GM21825 (cell line): ENCODE measurements around the gene APIP.
"Not testable (repeated sequence)": the region's sequence is repeated elsewhere in the genome, so short reads cannot be mapped to it uniquely, and the experiment has no call there.

Source experiments
- ATAC-seq: cut with Tn5 transposase; IDR thresholded peaks from one replicate; pipeline ENCODE4 v1.9.1; 2021; ENCODE audit warnings: mild to moderate bottlenecking, moderate library complexity; ENCODE audit not compliant: unreplicated experiment

APIP gene

DNA sequence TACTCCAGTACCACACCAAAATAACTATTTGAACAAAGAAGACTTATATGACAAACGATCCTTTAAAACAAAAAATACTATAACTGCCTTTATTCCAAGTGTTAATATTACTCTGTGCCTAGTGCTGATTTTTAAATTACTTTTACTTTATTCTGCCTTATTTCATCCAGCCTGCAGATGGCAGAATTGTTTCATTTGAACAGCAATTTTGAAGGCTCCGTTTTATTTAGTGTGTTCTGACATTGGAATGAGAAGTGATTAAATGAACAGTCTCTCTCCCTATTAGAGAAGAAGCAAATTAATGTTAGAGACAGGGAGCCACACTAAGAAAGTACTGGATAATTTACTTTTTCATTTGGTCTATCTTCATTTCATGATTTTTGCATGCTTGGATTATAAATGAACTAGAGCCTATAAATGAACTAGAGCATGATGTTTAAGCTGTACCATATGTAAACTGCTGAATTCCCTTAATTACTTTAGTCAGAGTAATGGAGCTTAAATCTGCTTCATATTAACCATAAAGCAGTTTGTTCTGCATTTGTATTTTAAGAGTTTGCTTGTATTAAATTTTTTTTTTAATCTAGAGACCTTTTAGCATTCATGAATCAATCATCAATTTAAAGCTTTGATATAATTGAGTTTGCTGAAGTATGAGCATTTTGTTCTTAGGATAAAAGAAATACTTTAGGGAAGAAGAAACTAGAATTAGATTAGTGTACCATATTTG lies 10.1 kb upstream of the APIP start:
- ATAC-seq: no peak

DNA sequence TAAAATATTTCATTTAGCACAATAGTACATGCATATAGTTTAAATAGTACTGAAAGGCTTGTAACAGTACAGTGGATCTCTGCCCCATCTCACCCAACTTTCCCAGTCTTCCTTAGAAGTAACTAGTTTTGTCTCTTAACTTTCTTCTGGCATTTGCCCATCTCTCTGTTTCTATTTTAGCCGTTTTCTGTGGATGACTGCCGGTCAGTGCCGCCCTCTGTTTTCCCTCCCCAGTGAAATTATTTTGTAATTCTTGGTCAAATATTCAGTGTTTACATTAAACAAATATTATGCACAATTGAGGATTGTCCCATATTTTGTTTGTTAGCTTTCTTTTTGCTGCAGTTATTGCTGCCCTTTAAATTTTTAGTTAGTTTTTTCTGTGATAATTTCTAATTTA lies 8.5 kb upstream of the APIP start:
- ATAC-seq: no peak

DNA sequence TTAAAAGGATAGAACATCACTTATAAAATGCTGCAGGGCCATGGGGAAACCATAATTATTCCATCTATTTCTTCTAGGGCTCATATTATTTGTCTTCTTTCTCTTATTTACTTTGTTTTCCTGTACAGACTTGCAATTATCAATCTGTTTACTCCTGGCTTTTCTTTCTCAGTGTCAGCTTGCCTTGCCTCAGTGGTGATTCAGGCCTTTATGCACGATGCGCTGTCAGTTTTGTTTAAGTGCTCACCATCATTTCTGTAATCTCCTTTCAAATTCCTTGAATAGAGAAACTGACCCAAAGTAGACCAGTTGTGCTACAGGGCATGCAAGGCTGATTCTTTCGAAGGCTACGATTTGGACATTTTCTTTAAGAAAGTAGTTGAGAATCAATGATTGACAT lies 5.0 kb upstream of the APIP start:
- no peak for ATAC-seq

DNA sequence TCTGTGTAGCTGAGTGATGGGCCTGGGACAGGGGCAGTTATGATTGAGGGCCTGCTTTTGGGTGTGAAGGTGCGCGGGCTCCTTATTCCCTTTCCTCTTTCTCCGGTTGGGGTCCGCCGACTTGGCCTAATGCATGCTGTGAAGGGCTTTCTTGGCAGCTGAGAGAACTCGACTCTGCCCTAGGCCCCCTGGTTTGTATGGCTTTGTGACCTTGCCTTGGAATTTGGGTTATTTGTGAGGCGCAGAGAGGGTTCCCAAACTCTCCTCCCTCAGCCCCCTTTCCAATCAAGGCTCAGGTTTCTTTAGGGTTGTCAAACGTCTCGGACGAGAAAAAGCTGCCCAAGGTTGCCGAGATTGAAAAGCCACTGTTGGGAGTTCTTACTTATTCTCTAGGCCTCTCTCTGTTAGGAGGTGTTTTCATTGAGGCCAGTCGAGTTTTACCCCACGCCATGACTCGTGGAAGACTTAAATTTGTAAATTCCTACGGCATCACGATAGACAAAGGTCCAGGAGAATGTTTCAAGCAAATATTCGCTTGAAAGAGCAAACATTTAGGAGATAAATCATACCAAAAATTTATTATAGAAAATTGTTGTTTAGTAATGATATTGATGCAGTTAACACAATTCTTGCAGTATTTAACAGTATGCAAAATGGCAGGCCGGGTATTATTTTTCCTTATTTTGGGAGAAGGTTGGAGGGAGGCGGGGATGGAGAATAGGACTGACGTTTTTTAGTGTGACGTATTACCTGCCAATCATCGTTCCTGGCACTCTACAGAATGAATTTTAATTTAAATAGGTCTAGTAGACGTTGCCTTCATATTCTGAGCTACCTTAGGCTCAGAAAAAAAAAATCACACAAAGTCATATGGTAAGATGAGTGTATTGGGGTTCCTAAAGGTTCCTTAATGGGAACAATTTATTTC lies 928 bp upstream of the APIP start:
- no peak for ATAC-seq

DNA sequence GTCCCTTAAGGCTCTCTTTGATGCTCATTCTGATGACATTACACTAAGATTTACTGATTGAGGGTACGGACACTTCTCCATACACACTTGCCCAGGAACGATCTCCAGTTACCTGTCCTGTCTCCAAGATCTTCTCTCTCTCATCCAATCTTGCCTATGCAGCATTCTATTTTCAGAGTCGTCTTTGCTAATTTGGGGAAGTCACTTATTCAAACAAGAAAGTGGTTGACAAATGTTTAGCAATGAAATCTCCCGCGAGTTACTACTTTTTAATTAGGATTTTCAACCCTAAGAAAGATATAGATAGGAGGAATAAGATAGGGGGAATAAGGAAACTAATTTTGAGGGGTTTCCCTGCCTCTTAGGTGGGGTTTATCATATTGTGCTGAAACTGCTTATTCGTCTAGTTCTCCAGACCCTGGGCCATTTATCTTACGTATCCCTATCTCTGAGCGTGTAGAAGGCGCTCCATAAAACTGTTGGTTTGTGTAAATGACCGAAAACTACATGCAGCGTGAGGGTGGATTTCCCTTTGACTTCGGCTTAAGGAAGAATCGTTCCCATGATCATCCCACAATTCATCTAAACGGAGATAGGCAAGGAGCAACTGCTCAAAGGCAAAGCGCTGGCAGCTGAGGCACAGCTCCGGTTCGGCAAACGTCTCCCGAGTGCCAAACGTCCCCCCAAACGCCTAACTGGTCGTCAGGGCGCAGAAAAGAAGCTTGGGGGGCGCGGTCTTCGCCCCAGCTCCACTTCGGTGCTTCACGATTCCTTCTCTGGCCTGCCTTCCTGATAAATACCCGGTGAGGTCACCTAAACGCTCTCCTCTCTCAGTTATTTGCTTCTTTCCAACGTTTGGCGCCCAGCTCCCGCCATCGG lies 804 bp downstream of the APIP start:
- peak; percentile 8 for ATAC-seq

DNA sequence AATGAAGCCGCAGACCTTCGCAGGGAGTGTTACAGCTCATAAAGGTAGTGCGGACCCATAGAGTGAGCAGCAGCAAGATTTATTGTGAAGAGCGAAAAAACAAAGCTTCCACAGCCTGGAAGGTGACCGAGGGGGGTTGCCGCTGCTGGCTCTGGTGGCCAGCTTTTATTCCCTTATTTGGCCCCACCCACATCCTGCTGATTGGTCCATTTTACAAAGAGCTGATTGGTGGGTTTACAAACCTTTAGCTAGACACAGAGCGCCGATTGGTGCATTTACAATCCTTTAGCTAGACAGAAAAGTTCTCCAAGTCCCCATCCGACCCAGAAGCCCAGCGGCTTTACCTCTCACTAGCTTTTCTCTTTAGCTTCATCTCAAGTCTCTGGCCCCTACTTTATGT lies 2.6 kb downstream of the APIP start:
- ATAC-seq: not testable (repeated sequence)

GRCh38 chr11:34911676-34912075 lies 4.5 kb downstream of the APIP start:
- ATAC-seq: no peak

GRCh38 chr11:34910817-34911216 lies 5.4 kb downstream of the APIP start:
- ATAC-seq: no peak

DNA sequence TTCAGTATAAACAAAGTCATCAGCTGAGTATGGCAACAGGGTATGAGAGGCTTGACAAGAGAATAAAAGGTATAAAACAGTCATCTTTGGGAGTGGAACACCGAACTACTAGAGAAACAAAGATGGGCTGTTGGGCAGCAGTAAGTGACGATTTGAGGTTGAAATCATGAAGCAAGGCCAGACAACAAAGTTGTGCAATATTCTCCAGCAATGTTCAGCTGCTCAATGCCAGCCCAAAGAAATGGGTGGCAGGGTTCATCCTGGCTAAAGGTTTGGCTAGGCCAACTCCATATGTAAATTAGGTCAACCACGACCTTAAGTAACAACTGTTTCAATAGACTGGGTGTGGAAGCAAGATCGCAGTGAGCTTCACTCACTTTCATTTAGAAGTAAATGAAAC lies 6.2 kb downstream of the APIP start:
- ATAC-seq: no peak

GRCh38 chr11:34909415-34909814 lies 6.8 kb downstream of the APIP start:
- ATAC-seq: no peak

DNA sequence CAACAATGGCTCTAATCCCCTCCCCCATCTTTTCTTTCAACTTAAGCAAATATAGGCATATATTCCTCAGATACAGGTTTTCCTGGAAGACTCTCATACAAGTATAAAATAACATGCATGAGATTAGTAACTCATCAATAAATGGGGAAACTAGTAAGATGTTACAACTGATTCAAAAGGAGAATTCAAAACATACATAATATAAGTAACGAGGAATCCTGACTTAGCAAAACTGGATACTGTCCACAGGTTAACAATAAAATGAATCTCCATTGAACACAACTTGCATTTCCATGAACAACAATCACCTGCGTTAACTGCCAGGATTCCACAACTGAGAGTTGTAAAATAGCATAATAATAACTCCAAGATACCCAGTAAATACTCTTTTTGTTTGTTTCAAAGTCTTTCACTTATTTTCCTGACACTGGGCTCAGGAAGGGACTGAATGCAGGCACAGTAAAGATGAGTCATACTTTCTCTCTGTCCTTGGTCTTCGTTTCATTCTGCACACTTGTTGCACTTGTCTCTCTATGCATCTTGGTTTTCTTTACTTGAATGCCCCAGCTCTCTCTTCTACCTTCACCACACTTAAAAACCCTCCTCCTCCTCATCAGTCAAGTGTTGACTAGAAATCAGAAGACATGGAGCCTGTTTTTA lies 8.1 kb downstream of the APIP start:
- ATAC-seq: no peak

- no peak for ATAC-seq
These were observed 10.5 kb downstream of the APIP start for GRCh38 chr11:34905666-34906065.

GRCh38 chr11:34904421-34904955 lies 11.7 kb downstream of the APIP start:
- ATAC-seq: no peak

DNA sequence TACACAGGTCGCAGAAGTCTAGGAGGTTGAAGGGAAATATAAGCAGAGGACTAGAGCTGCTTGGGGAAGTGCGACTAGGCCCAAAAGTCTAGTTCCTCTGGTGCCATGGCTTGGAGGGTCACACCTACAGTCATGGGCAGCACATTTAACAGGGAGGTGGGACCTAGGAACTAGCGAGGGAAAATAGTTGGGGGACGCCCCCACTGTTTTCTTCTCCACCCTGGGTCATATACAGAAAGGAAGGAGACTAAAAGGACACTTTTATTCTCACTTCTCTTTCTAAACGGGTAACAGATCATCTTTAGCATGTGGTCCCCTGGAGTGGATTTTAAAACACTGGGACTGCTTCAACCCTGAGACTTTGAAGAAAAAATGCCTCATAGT lies 16.6 kb downstream of the APIP start:
- ATAC-seq: no peak

DNA sequence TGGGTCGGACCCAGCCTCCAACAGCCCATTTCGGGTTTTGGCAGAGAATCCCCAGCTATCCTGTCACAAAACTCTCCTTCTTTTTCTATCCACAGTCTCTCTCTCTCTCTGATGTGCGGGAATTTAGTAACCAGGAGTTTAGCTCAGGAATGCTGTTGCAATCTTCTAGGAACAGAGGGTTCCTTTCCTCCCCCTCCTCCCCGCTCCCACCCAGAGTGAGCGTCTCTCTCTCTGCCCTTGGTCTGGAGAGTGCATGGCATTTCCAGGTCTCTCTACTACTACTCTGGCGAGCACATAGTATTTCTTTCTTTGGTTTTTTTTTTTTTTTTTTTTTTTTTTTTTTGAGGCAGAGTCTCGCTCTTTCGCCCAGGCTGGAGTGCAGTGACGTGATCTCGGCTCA lies 17.7 kb downstream of the APIP start:
- no peak for ATAC-seq

DNA sequence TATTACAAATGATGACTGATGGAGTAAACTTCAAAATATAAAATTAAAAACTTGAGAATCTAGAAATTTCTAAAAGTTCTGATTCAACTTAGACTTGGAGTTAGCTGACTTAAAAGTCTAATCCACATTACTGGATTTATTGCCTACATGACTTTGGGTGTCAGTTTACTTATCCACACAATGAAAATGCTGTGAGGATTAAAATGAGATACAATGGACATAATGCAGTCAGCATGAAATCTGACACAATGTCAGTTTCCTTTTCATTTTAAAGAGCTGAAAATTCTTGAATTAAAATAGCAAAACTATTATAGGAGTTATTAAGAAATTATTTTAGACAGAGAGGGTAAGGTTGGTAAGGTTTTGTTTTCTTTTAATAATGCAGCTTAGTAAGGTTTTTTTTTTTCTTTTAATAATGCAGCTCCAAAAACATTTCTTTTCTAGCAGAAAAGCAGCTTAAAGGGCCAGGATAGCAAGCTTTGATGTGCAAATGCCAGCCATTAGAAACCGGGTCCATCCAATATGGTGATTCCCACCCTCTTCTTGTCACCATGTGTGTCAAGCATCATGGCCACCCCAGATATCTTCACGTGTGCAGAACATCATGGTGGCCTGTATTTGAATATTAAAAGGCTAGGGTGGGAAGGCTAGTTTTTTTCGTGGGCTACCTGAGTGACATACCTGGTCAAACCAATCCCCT lies 18.9 kb downstream of the APIP start:
- no peak for ATAC-seq

DNA sequence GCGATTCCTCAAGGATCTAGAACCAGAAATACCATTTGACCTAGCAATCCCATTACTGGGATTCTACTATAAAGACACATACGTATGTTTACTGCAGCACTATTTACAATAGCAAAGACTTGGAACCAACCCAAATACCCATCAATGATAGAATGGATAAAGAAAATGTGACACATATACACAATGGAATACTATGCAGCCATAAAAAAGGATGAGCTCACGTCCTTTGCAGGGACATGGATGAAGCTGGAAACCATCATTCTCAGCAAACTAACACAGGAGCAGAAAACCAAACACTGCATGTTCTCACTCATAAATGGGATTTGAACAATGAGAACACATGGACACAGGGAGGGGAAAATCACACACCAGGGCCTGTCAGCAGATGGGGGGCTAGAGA lies 20.0 kb downstream of the APIP start:
- not testable (repeated sequence) for ATAC-seq

- ATAC-seq: no peak
These were observed 22.8 kb downstream of the APIP start for GRCh38 chr11:34893416-34893815.

GRCh38 chr11:34891611-34892010 lies 24.6 kb downstream of the APIP start:
- ATAC-seq: no peak

DNA sequence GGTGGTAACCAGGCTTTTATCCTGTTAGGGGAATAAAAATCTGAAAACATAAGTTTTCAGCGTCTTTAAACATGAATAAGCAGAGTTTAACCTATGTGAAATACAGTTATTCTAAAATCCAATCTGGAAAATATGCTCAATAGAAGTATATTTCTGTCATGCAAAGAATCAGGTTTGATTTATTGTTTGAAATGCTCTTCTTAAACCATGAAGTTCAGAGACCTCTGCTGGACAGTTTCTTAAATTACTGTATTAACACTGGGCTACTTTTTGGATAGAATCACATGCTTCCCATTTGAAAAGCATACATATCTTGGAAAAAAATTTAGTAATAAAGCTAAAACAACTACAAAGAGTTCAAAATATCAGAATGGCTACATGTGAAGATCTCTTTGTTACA lies 25.4 kb downstream of the APIP start:
- no peak for ATAC-seq
